Stimulated activated CD4-positive, alpha-beta T cell treated with anti-CD3 and anti-CD28 coated beads, Interleukin-4, amount 100 ng/mL, for 48 hours (primary cell): Measurements from ENCODE around the gene KIAA1614.

Experiments
- DNase-seq, 2 donors: peaks; one replicate each; pipeline ENCODE4 v3.0.0-alpha.2; 2020; ENCODE audit warnings: low read depth in 2 of 2

Gene KIAA1614

GRCh38 chr1:180912801-180913565, at the start of gene KIAA1614:
Gene KIAA1614 (plus strand): TSS chr1:180912897. CDS start chr1:180913244, 347 bp downstream.
- no peak for DNase-seq

- peak in 1 of 2 donors; percentile 1 for DNase-seq
These were observed 49.4 kb upstream of the KIAA1614 start for GRCh38 chr1:180863158-180863775.

GRCh38 chr1:180881806-180882509, 30.7 kb upstream of the KIAA1614 start:
- no peak for DNase-seq

- no peak for DNase-seq
These were observed 28.0 kb upstream of the KIAA1614 start for GRCh38 chr1:180884588-180885300.

- DNase-seq, result no peak
These were observed 26.4 kb upstream of the KIAA1614 start for GRCh38 chr1:180886338-180886737.

GRCh38 chr1:180887841-180888240, 24.9 kb upstream of the KIAA1614 start:
- no peak for DNase-seq

GRCh38 chr1:180888870-180889269, 23.8 kb upstream of the KIAA1614 start:
- DNase-seq, result no peak

- no peak for DNase-seq
These were observed 23.4 kb upstream of the KIAA1614 start for GRCh38 chr1:180889325-180889724.

GRCh38 chr1:180892272-180892671, 20.4 kb upstream of the KIAA1614 start:
- no peak for DNase-seq

GRCh38 chr1:180892675-180893074, 20.0 kb upstream of the KIAA1614 start:
- no peak for DNase-seq

- no peak for DNase-seq
These were observed 19.1 kb upstream of the KIAA1614 start for GRCh38 chr1:180893614-180894013.

GRCh38 chr1:180896161-180896560, 16.5 kb upstream of the KIAA1614 start:
- DNase-seq, result no peak

GRCh38 chr1:180898441-180899219, 14.1 kb upstream of the KIAA1614 start:
- no peak for DNase-seq

- DNase-seq, result no peak
These were observed 13.4 kb upstream of the KIAA1614 start for GRCh38 chr1:180899262-180899661.

- no peak for DNase-seq
These were observed 11.4 kb upstream of the KIAA1614 start for GRCh38 chr1:180901076-180901990.

GRCh38 chr1:180902541-180902940, 10.2 kb upstream of the KIAA1614 start:
- DNase-seq, result no peak

- DNase-seq, result no peak
These were observed 6.8 kb upstream of the KIAA1614 start for GRCh38 chr1:180905927-180906326.

GRCh38 chr1:180906511-180906910, 6.2 kb upstream of the KIAA1614 start:
- DNase-seq, result no peak

- no peak for DNase-seq
These were observed 5.2 kb upstream of the KIAA1614 start for GRCh38 chr1:180907313-180908055.
